Breast epithelium (tissue), 4 donors: ENCODE data around the gene NR3C1. TPM values are rescaled to one million over a fixed set of nuclear protein-coding genes. Genes with fewer than 3 reads are reported as not detected.

Source experiments
- DNase-seq, 2 donors: peaks; one replicate each; pipeline ENCODE4 v3.0.0-alpha.2; 2019; ENCODE audit warnings: low spot score in 2 of 2
- H3K27ac ChIP-seq, 2 donors: fragments of 200-600 bp; sonication (generic) in 1 of 2; one replicate each; pipeline ENCODE4 v1.5.1; 2016 to 2019; ENCODE audit warnings: mild to moderate bottlenecking in 1 of 2
- H3K27me3 ChIP-seq, 2 donors: fragments of 200-600 bp; sonication (generic) in 1 of 2; one replicate each; pipeline versions ENCODE4 v1.5.1 to v1.6.0; 2017 to 2019; ENCODE audit warnings: control low read depth in 1 of 2, mild to moderate bottlenecking in 1 of 2
- H3K36me3 ChIP-seq: fragments of 200-600 bp; one replicate; pipeline ENCODE4 v1.5.1; 2019
- H3K4me1 ChIP-seq, 2 donors: fragments of 200-600 bp; sonication (generic); one replicate each; pipeline ENCODE4 v1.5.1; 2016 to 2019; ENCODE audit warnings: control low read depth in 1 of 2
- H3K4me3 ChIP-seq, 3 donors: fragments of 200-600 bp; sonication (generic); 1 replicate in 2 of 3; 2 replicates in 1 of 3; pipeline ENCODE4 v1.5.1; 2016 to 2019; ENCODE audit warnings: mild to moderate bottlenecking in 3 of 3, moderate library complexity in 2 of 3
- H3K9me3 ChIP-seq, 2 donors: fragments of 200-600 bp; sonication (generic) in 1 of 2; one replicate each; pipeline ENCODE4 v1.5.1; 2016 to 2019; ENCODE audit warnings: control low read depth in 1 of 2
- POLR2A ChIP-seq: fragments of 450-650 bp; IDR thresholded peaks from one replicate; pipeline ENCODE4 v1.6.1; 2016; ENCODE audit warnings: antibody characterized with exemption, mild to moderate bottlenecking, moderate library complexity
- POLR2AphosphoS5 ChIP-seq, 3 donors: sonication (generic); formaldehyde crosslinking; IDR thresholded peaks; one replicate each; pipeline ENCODE4 v1.6.1; 2017; ENCODE audit warnings: antibody characterized with exemption in 3 of 3
- intact Hi-C: fragments of 100-400 bp; cut with DNase I; formaldehyde crosslinking; loops from one replicate; pipeline ENCODE4 v1.15.1; 2023; ENCODE audit warnings: low total_unique reads
- total RNA-seq, 3 donors: library from RNA; depleted of rRNA; stranded (reverse); fragments of >200 nt; gene quantifications; one replicate each; pipeline ENCODE4 v1.1.0, GENCODE V29; 2016
- TF ChIP-seq, protein P1 (sequence below), 3 donors: fragments of 450-650 bp; IDR thresholded peaks; one replicate each; pipeline ENCODE4 v1.5.1; 2016 to 2017; ENCODE audit warnings: antibody characterized with exemption in 3 of 3, mild to moderate bottlenecking in 3 of 3, moderate library complexity in 3 of 3

Gene NR3C1
- total RNA-seq, 3 donors from 2014 or later: 51.1 to 122 (median 69.7) TPM

DNA sequence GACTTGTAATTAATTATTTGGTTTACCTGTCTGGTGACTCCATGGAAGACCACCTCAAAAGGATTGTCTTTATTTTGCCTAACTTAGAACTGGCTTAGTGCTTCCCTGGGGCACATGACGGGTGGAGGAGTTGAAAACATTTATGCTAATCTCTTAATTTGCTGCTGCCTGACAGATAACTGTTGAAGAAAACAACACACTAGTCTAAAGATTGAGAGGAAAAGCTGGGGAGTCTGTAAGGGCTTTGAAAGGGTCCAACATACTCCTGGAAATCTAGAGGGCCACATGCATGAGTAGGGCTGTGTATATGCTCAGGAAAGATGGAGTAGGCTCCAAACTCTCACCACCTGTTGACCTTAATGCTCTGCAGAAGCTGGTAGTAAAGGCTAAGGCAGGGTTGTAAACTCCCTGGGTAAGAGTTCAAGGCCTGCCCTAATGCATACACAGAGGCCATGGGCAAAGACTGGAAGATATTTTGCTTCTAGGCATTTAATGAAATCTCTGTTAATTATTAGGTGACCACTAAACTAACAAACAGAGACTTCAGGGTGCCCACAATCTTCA, 40.7 kb downstream of the NR3C1 start:
- H3K36me3 ChIP-seq: no peaks in the 10 kb centered on the region
- no peak for DNase-seq
- intact Hi-C loops: no loop called here
- H3K27ac ChIP-seq: no peak overlapping the region
- no peaks in the 10 kb centered on the region for H3K27me3 ChIP-seq
- TF ChIP-seq POLR2AphosphoS5 (IDR thresholded peaks at IDR 0.05): no peak
- TF ChIP-seq, protein P1, sequence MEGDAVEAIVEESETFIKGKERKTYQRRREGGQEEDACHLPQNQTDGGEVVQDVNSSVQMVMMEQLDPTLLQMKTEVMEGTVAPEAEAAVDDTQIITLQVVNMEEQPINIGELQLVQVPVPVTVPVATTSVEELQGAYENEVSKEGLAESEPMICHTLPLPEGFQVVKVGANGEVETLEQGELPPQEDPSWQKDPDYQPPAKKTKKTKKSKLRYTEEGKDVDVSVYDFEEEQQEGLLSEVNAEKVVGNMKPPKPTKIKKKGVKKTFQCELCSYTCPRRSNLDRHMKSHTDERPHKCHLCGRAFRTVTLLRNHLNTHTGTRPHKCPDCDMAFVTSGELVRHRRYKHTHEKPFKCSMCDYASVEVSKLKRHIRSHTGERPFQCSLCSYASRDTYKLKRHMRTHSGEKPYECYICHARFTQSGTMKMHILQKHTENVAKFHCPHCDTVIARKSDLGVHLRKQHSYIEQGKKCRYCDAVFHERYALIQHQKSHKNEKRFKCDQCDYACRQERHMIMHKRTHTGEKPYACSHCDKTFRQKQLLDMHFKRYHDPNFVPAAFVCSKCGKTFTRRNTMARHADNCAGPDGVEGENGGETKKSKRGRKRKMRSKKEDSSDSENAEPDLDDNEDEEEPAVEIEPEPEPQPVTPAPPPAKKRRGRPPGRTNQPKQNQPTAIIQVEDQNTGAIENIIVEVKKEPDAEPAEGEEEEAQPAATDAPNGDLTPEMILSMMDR (IDR thresholded peaks at IDR 0.05): no peak
- TF ChIP-seq POLR2A: no peak
- peaks cover 0 to 7% of the 10 kb centered on the region in 2 donors for H3K9me3 ChIP-seq
- H3K4me3 ChIP-seq: no peak overlapping the region
- H3K4me1 ChIP-seq: no peaks in the 10 kb centered on the region

DNA sequence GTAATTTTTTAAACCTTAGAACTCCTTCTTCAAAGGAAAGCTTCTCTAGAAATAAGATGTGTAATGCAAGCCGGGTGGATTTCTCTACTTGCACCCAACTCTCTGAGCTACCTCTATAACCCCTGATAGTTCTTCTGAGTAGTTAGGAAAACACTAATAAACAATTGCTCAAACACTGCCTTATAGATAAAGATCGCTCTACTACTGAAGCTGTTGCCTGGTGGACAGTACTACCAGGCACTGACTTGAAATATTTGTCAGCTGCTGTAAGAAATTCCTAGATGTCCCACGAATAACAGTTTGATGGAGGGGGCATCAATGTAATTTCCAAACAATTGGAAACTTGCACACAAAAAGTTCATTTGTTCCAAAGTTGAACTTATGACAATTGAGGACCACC, 42.0 kb downstream of the NR3C1 start:
- H3K27ac ChIP-seq: no peak overlapping the region
- no peaks in the 10 kb centered on the region for H3K36me3 ChIP-seq
- no peak for DNase-seq
- H3K4me1 ChIP-seq: no peaks in the 10 kb centered on the region
- H3K4me3 ChIP-seq: no peak overlapping the region
- intact Hi-C loops: no loop called here
- peaks cover 0 to 7% of the 10 kb centered on the region in 2 donors for H3K9me3 ChIP-seq
- TF ChIP-seq, protein P1 (IDR thresholded peaks at IDR 0.05): no peak
- TF ChIP-seq POLR2AphosphoS5 (IDR thresholded peaks at IDR 0.05): no peak
- TF ChIP-seq POLR2A: no peak
- H3K27me3 ChIP-seq: no peaks in the 10 kb centered on the region

DNA sequence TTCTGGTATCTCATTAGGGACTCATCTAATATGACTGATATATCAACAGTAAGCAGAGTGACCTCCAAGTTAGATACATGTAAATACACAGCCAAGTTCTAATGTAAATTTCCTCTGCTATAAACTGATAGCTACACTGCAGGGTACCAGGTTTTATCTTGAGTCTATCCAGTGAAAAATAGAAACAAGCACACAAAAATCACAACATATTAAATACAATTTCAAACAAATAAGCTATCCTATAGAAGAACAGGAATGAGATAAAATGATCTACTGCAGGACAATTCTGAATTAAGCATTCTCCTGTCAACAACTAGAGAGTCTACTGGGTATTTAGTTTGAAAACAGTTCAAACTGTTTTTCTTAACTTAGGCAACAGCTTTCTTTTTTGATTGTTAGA, 42.7 kb downstream of the NR3C1 start:
- Histone ChIP-seq H3K27ac (no peak overlapping the region), H3K36me3 (no peaks in the 10 kb centered on the region), H3K27me3 (no peaks in the 10 kb centered on the region), H3K4me1 (peaks cover 0 to 7% of the 10 kb centered on the region in 2 donors), H3K4me3 (no peak overlapping the region), H3K9me3 (peaks cover 0 to 7% of the 10 kb centered on the region in 2 donors)
- no peak for DNase-seq
- TF ChIP-seq POLR2AphosphoS5 (IDR thresholded peaks at IDR 0.05): no peak
- no peak for TF ChIP-seq POLR2A
- TF ChIP-seq, protein P1 (IDR thresholded peaks at IDR 0.05): no peak
- intact Hi-C loops: no loop called here

DNA sequence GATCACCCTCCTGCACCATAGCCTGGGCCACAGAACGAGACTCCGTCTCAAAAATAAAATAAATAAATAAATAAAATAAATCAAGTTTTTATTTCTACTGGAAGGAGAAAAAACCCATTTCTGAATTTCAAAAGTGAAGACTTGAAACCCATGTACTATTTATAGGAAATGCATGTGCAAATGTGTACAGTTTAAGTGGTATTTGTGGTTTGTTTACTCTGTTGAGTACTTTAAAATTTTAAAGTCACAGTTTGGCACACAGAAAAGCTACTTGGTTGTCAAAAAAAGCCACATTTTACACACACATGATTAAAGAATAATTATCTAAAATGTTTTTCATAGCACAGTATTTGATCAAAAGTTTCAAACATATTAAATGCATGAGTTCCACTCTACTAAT, 43.6 kb downstream of the NR3C1 start:
- Histone ChIP-seq H3K27me3 (no peaks in the 10 kb centered on the region), H3K27ac (no peak overlapping the region), H3K36me3 (no peaks in the 10 kb centered on the region), H3K9me3 (peaks cover 0 to 7% of the 10 kb centered on the region in 2 donors), H3K4me3 (no peak overlapping the region), H3K4me1 (peaks cover 0 to 13% of the 10 kb centered on the region in 2 donors)
- DNase-seq: no peak
- TF ChIP-seq, protein P1 (IDR thresholded peaks at IDR 0.05): no peak
- TF ChIP-seq POLR2A: no peak
- no peak for TF ChIP-seq POLR2AphosphoS5 (IDR thresholded peaks at IDR 0.05)
- intact Hi-C loops: loop anchor here (2.0 kb wide), 1 partner anchor 37 kb away; no protein-coding TSS in a partner anchor

DNA sequence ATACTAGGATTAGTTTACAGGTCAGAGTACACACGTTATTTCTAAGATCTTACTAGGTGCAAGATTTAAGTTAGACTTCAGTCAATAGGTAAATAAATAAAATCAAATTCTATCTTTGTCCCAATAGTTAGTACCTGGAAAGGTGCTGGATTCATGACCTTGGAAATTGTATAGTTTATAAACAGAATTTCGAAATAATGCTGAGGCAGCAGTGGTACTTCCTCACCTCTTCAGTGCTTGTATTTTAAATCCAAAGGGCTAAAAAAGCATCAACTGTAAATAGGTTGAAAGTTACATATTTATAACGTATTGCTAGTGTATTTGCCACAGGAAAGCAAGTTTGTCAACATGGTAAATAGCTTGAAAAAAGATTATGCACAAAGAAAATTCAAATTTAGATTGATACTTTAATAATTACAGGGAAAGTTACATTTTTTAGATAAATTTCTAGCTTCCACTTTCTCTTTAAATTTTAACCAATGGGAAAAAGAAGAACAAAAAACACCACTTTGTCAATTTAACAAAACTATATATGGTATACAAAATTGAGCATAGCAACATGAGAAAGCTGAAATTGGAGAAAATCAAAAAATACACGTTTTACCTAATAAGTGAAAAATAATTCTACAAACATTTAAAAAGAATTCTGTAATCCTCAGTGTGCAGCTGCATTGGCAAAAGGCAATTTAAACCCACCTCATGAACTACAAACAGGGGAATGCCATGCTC, 46.5 kb downstream of the NR3C1 start:
- TF ChIP-seq, protein P1 (IDR thresholded peaks at IDR 0.05): no peak
- TF ChIP-seq POLR2A (no peak), POLR2AphosphoS5 (IDR thresholded peaks at IDR 0.05) (no peak)
- peaks cover 0 to 13% of the 10 kb centered on the region in 2 donors for H3K4me1 ChIP-seq
- H3K4me3 ChIP-seq: no peak overlapping the region
- no peak overlapping the region for H3K27ac ChIP-seq
- no peaks in the 10 kb centered on the region for H3K27me3 ChIP-seq
- H3K36me3 ChIP-seq: no peaks in the 10 kb centered on the region
- no peaks in the 10 kb centered on the region for H3K9me3 ChIP-seq
- DNase-seq: no peak
- intact Hi-C loops: no loop called here
